ENCODE data around the gene RBBP8NL.

RBBP8NL gene

DNA sequence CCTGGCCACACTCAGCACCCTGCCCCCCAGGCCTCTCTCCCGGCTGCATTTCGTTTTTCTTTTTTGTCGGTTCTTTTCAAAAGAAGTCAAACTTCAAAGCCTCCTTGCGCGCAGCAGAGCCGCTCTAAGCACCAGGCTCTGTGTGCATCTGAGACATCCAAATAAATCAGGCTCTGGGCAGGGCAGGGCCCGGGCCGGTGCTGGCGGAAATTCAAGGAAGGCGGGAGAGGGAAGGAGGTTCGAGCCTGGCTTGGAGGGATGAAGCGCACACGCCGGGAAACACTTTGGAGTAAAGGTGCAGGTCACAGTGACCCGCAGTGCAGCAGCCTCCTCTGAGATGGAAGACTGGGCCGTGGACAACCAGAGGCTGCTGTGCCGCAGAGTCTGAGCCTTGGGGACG lies 42.7 kb upstream of the RBBP8NL start:
- no peak overlapping the region for H3K27ac ChIP-seq (ENCODE audit: low read length)
- H3K27me3 ChIP-seq (ENCODE audit: control insufficient read depth, insufficient read depth, low read length) = peaks cover 32% of the 10 kb centered on the region
- no peaks in the 10 kb centered on the region for H3K36me3 ChIP-seq (ENCODE audit: control insufficient read depth, low read depth, low read length)
- H3K9ac ChIP-seq (ENCODE audit: low read length) = no peak overlapping the region
- H3K4me3 ChIP-seq (ENCODE audit: low read length) = no peak overlapping the region
- no peaks in the 10 kb centered on the region for H3K9me3 ChIP-seq (ENCODE audit: control insufficient read depth, low read depth, low read length)
- peaks cover 4% of the 10 kb centered on the region for H3K4me1 ChIP-seq (ENCODE audit: control insufficient read depth, low read depth, low read length)

GRCh38 chr20:62469352-62469751 lies 42.0 kb upstream of the RBBP8NL start:
- H3K36me3 ChIP-seq (ENCODE audit: control insufficient read depth, low read depth, low read length) = no peaks in the 10 kb centered on the region
- H3K4me3 ChIP-seq (ENCODE audit: low read length) = no peak overlapping the region
- H3K4me1 ChIP-seq (ENCODE audit: control insufficient read depth, low read depth, low read length) = no peaks in the 10 kb centered on the region
- peaks cover 25% of the 10 kb centered on the region for H3K27me3 ChIP-seq (ENCODE audit: control insufficient read depth, insufficient read depth, low read length)
- no peaks in the 10 kb centered on the region for H3K9me3 ChIP-seq (ENCODE audit: control insufficient read depth, low read depth, low read length)
- no peak overlapping the region for H3K27ac ChIP-seq (ENCODE audit: low read length)
- H3K9ac ChIP-seq (ENCODE audit: low read length) = no peak overlapping the region

- no peak overlapping the region for H3K4me3 ChIP-seq (ENCODE audit: low read length)
- H3K9ac ChIP-seq (ENCODE audit: low read length) = no peak overlapping the region
- H3K27me3 ChIP-seq (ENCODE audit: control insufficient read depth, insufficient read depth, low read length) = peaks cover 2% of the 10 kb centered on the region
- no peaks in the 10 kb centered on the region for H3K4me1 ChIP-seq (ENCODE audit: control insufficient read depth, low read depth, low read length)
- no peaks in the 10 kb centered on the region for H3K9me3 ChIP-seq (ENCODE audit: control insufficient read depth, low read depth, low read length)
- H3K36me3 ChIP-seq (ENCODE audit: control insufficient read depth, low read depth, low read length) = no peaks in the 10 kb centered on the region
- no peak overlapping the region for H3K27ac ChIP-seq (ENCODE audit: low read length)
Measured at GRCh38 chr20:62466806-62467537, 39.6 kb upstream of the RBBP8NL start.

DNA sequence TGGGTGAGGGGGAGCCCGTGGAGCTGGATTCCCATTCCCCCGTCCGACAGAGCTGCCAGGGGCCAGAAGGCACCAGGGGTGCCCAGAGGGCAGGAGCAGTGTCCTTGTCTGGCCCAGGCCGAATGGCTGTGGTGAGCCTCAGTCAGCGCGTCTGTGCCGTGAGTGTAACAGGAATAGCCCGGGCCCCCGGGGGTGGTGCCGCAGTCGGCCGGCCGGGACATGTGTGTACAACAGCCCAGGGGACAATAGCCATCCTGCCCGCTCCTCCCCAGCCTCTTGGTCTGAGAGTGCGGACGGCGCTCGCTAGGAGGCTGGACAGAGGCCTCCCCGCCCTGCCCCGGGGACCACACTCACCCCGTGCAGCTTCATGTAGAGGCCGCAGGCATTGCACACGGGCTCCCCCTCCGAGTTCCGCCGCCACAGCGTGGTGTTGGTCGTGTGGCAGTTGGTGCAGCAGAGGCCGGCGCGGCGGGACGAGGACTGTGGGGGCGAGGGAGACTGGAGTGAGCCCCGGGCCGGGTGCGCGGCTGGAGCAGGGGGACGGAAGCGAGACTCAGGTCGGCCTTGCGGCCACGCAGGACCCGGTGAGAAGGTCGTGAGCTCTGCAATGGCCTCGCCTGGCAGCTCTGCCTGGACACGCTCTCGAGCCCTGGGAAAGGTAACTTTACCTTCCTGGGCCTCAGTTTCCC lies 38.9 kb upstream of the RBBP8NL start:
- Histone ChIP-seq H3K4me1 (ENCODE audit: control insufficient read depth, low read depth, low read length) (no peaks in the 10 kb centered on the region), H3K27ac (ENCODE audit: low read length) (no peak overlapping the region), H3K9ac (ENCODE audit: low read length) (no peak overlapping the region), H3K9me3 (ENCODE audit: control insufficient read depth, low read depth, low read length) (no peaks in the 10 kb centered on the region), H3K4me3 (ENCODE audit: low read length) (no peak overlapping the region), H3K27me3 (ENCODE audit: control insufficient read depth, insufficient read depth, low read length) (no peaks in the 10 kb centered on the region), H3K36me3 (ENCODE audit: control insufficient read depth, low read depth, low read length) (no peaks in the 10 kb centered on the region)

DNA sequence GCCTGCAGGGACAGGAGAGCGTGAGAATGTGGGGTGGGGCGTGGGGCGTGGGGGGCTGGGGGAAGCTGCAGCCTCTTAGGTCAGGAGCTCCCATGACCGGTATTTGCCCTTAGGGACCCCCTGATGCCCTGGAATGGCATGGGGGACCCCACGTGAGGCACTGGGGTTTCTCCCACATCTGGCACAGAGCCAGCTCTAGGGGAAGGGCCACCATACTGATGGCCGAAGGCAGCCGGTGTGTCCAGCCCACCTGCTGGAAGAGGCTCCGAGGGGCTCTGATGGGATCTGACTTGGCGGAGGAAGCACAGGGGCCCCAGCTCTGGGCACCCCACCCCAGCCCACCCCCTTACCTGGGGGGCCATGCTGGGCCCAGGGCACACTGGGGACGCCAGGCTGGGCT lies 37.7 kb upstream of the RBBP8NL start:
- no peaks in the 10 kb centered on the region for H3K4me1 ChIP-seq (ENCODE audit: control insufficient read depth, low read depth, low read length)
- H3K27me3 ChIP-seq (ENCODE audit: control insufficient read depth, insufficient read depth, low read length) = no peaks in the 10 kb centered on the region

DNA sequence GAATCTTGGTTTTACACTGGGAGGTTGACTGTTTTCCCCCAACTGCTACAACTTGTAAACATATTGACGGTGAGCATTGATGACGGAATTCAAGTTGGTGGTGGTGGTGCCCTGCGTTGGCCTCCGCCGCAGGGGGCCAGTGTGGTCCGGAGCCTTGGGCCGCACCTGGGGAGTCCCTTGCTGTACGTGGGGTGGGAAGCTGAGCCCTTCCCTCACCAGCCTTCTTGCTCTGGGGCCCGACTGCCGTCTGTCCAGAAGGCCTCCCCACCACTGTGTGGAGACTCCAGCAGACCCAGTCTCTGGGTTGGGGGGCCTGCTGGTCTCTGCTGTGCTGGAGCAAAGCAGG lies 37.1 kb upstream of the RBBP8NL start:
- H3K27me3 ChIP-seq (ENCODE audit: control insufficient read depth, insufficient read depth, low read length) = no peaks in the 10 kb centered on the region
- no peak overlapping the region for H3K4me3 ChIP-seq (ENCODE audit: low read length)
- no peaks in the 10 kb centered on the region for H3K4me1 ChIP-seq (ENCODE audit: control insufficient read depth, low read depth, low read length)

More for the DNA sequence above, 37.7 kb upstream of the RBBP8NL start:
- H3K9ac ChIP-seq (ENCODE audit: low read length) = no peak overlapping the region
- H3K4me3 ChIP-seq (ENCODE audit: low read length) = no peak overlapping the region
- no peaks in the 10 kb centered on the region for H3K36me3 ChIP-seq (ENCODE audit: control insufficient read depth, low read depth, low read length)
- no peak overlapping the region for H3K27ac ChIP-seq (ENCODE audit: low read length)
- H3K9me3 ChIP-seq (ENCODE audit: control insufficient read depth, low read depth, low read length) = no peaks in the 10 kb centered on the region

GRCh38 chr20:62463651-62464424 lies 36.5 kb upstream of the RBBP8NL start:
- Histone ChIP-seq H3K9me3 (ENCODE audit: control insufficient read depth, low read depth, low read length) (no peaks in the 10 kb centered on the region), H3K36me3 (ENCODE audit: control insufficient read depth, low read depth, low read length) (no peaks in the 10 kb centered on the region), H3K27ac (ENCODE audit: low read length) (no peak overlapping the region), H3K4me3 (ENCODE audit: low read length) (no peak overlapping the region), H3K4me1 (ENCODE audit: control insufficient read depth, low read depth, low read length) (no peaks in the 10 kb centered on the region), H3K27me3 (ENCODE audit: control insufficient read depth, insufficient read depth, low read length) (no peaks in the 10 kb centered on the region), H3K9ac (ENCODE audit: low read length) (no peak overlapping the region)

More for the DNA sequence above, 37.1 kb upstream of the RBBP8NL start:
- Histone ChIP-seq H3K36me3 (ENCODE audit: control insufficient read depth, low read depth, low read length) (no peaks in the 10 kb centered on the region), H3K27ac (ENCODE audit: low read length) (no peak overlapping the region), H3K9ac (ENCODE audit: low read length) (no peak overlapping the region), H3K9me3 (ENCODE audit: control insufficient read depth, low read depth, low read length) (no peaks in the 10 kb centered on the region)

GRCh38 chr20:62462976-62463592 lies 35.7 kb upstream of the RBBP8NL start:
- H3K36me3 ChIP-seq (ENCODE audit: control insufficient read depth, low read depth, low read length) = no peaks in the 10 kb centered on the region
- H3K4me1 ChIP-seq (ENCODE audit: control insufficient read depth, low read depth, low read length) = no peaks in the 10 kb centered on the region
- no peaks in the 10 kb centered on the region for H3K27me3 ChIP-seq (ENCODE audit: control insufficient read depth, insufficient read depth, low read length)
- H3K27ac ChIP-seq (ENCODE audit: low read length) = no peak overlapping the region
- no peaks in the 10 kb centered on the region for H3K9me3 ChIP-seq (ENCODE audit: control insufficient read depth, low read depth, low read length)
- H3K9ac ChIP-seq (ENCODE audit: low read length) = no peak overlapping the region
- no peak overlapping the region for H3K4me3 ChIP-seq (ENCODE audit: low read length)

GRCh38 chr20:62461834-62462233 lies 34.5 kb upstream of the RBBP8NL start:
- Histone ChIP-seq H3K27me3 (ENCODE audit: control insufficient read depth, insufficient read depth, low read length) (no peaks in the 10 kb centered on the region), H3K4me3 (ENCODE audit: low read length) (no peak overlapping the region)

GRCh38 chr20:62461157-62461556 lies 33.8 kb upstream of the RBBP8NL start:
- Histone ChIP-seq H3K4me1 (ENCODE audit: control insufficient read depth, low read depth, low read length) (no peaks in the 10 kb centered on the region), H3K27ac (ENCODE audit: low read length) (no peak overlapping the region), H3K36me3 (ENCODE audit: control insufficient read depth, low read depth, low read length) (no peaks in the 10 kb centered on the region), H3K9me3 (ENCODE audit: control insufficient read depth, low read depth, low read length) (no peaks in the 10 kb centered on the region), H3K27me3 (ENCODE audit: control insufficient read depth, insufficient read depth, low read length) (no peaks in the 10 kb centered on the region), H3K4me3 (ENCODE audit: low read length) (no peak overlapping the region), H3K9ac (ENCODE audit: low read length) (no peak overlapping the region)

More at GRCh38 chr20:62461834-62462233, 34.5 kb upstream of the RBBP8NL start:
- H3K9ac ChIP-seq (ENCODE audit: low read length) = no peak overlapping the region
- no peaks in the 10 kb centered on the region for H3K36me3 ChIP-seq (ENCODE audit: control insufficient read depth, low read depth, low read length)
- no peaks in the 10 kb centered on the region for H3K9me3 ChIP-seq (ENCODE audit: control insufficient read depth, low read depth, low read length)
- no peaks in the 10 kb centered on the region for H3K4me1 ChIP-seq (ENCODE audit: control insufficient read depth, low read depth, low read length)
- no peak overlapping the region for H3K27ac ChIP-seq (ENCODE audit: low read length)

DNA sequence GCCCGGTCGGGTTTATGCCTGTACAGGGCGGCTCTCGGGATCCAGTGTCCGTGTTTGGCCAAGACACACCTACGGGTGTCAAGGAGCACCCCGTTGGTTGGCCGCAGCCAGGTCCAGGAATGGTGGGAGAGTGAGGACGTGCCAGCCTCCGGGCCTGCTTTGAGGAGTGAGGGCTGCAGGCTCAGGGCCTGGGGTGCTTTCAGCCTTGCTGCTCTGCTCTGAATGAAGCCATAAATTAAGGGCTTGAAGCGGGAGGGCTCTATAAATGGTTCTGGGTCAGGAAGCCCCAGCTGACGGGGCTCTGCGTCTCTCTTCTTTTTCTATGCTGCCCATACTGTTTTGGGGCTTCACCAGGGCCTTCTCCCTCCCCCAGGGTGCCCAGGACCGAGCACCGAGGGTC lies 33.3 kb upstream of the RBBP8NL start:
- Histone ChIP-seq H3K27me3 (ENCODE audit: control insufficient read depth, insufficient read depth, low read length) (no peaks in the 10 kb centered on the region), H3K9ac (ENCODE audit: low read length) (no peak overlapping the region), H3K4me1 (ENCODE audit: control insufficient read depth, low read depth, low read length) (no peaks in the 10 kb centered on the region), H3K9me3 (ENCODE audit: control insufficient read depth, low read depth, low read length) (no peaks in the 10 kb centered on the region), H3K4me3 (ENCODE audit: low read length) (no peak overlapping the region), H3K27ac (ENCODE audit: low read length) (no peak overlapping the region), H3K36me3 (ENCODE audit: control insufficient read depth, low read depth, low read length) (no peaks in the 10 kb centered on the region)
